WERI-Rb-1 (cell line): ENCODE measurements around the gene SLAMF9.

Experiments
- DNase-seq: peaks from one replicate; pipeline ENCODE4 v3.0.0-alpha.2; 2020
- H3K27ac ChIP-seq: fragments of 250-450 bp; sonication (Bioruptor Pico); 2 replicates; pipeline ENCODE4 v1.5.1; 2020; ENCODE audit warnings: mild to moderate bottlenecking, moderate library complexity
- H3K27me3 ChIP-seq: fragments of 250-450 bp; sonication (Bioruptor Pico); 2 replicates; pipeline ENCODE4 v1.5.1; 2021; ENCODE audit warnings: mild to moderate bottlenecking, low read depth, moderate library complexity; ENCODE audit not compliant: insufficient read depth, severe bottlenecking
- H3K36me3 ChIP-seq: fragments of 250-450 bp; sonication (Bioruptor Pico); 2 replicates; pipeline ENCODE4 v1.5.1; 2020; ENCODE audit warnings: mild to moderate bottlenecking, moderate library complexity
- H3K4me3 ChIP-seq: 2 replicates; pipeline ENCODE4 v1.5.1; 2011; ENCODE audit warnings: low read depth, mild to moderate bottlenecking, control low read depth, low read length
- H3K9me3 ChIP-seq: fragments of 250-450 bp; sonication (Bioruptor Pico); 2 replicates; pipeline ENCODE4 v1.5.1; 2021; ENCODE audit warnings: mild to moderate bottlenecking, moderate library complexity; ENCODE audit not compliant: severe bottlenecking
- CTCF ChIP-seq: IDR thresholded peaks from 2 replicates; pipeline ENCODE4 v1.5.1; 2011; ENCODE audit warnings: low read depth, mild to moderate bottlenecking, control low read depth, inconsistent platforms, low read length

Gene SLAMF9

DNA sequence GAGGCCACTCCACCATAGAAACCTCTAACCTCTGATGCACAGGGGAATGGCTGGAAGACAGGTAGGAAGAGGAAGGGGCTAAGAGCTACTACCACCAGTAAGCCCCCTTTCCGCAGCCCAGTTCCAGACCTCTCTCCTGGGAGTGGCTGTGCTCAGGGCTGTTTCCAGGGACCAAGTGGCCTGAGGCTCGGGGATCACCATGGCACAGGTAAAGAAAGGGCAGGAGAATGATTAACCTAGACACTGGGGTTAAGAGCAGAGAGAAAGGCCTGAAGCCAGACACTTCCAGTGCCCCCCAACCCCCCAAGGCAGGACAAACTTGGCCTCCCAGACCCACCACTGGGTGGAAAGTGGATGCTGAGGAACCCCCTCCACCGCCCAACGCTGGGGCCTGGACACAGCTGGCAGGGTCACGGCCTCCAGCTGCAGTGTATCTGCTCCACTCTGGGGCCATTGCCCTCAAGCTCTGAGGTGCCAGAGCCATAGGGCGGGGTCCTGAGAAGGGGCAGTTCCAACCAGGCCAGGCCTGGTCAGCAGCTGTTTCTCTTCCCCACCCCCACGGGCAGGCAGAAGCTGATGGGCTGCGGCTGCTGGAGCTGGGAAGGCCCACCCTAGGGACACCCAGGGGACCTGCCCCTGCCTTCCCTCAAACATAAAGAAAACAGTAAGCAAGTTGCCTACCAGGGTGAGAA lies 31.4 kb downstream of the SLAMF9 start:
- H3K27ac ChIP-seq = no peak overlapping the region
- no peak for DNase-seq
- TF ChIP-seq CTCF = no peak

GRCh38 chr1:159921700-159922504 lies 32.1 kb downstream of the SLAMF9 start:
- TF ChIP-seq CTCF = no peak
- DNase-seq = no peak
- Histone ChIP-seq H3K27ac (no peak overlapping the region), H3K27me3 (no peaks in the 10 kb centered on the region), H3K9me3 (no peaks in the 10 kb centered on the region), H3K4me3 (no peak overlapping the region), H3K36me3 (peaks cover 56% of the 10 kb centered on the region)

More for the DNA sequence above, 31.4 kb downstream of the SLAMF9 start:
- Histone ChIP-seq H3K9me3 (no peaks in the 10 kb centered on the region), H3K27me3 (no peaks in the 10 kb centered on the region), H3K4me3 (no peak overlapping the region), H3K36me3 (peaks cover 59% of the 10 kb centered on the region)

DNA sequence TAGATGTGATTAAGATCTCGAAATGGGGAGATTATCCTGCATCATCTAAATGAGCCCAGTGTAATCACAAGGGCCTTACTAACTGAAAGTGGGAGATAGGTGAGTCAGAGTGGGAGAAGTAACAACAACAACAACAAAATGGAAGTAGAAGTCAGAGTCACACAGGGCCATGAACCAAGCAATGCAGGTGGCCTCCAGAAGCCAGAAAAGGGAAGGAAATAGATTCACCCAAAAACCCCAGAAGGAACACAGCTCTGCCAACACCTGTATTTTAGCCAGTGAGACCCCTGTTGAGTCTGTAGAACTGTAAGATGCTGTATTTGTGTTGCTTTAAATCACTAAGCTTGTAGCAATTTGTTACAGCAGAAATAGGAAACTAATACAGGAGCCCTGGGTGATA lies 32.8 kb downstream of the SLAMF9 start:
- H3K27ac ChIP-seq = no peak overlapping the region
- DNase-seq = no peak
- H3K4me3 ChIP-seq = no peak overlapping the region
- peaks cover 49% of the 10 kb centered on the region for H3K36me3 ChIP-seq
- no peaks in the 10 kb centered on the region for H3K27me3 ChIP-seq
- no peak for TF ChIP-seq CTCF
- no peaks in the 10 kb centered on the region for H3K9me3 ChIP-seq

GRCh38 chr1:159920651-159921050 lies 33.4 kb downstream of the SLAMF9 start:
- Histone ChIP-seq H3K27me3 (no peaks in the 10 kb centered on the region), H3K27ac (no peak overlapping the region), H3K36me3 (peaks cover 48% of the 10 kb centered on the region), H3K4me3 (no peak overlapping the region), H3K9me3 (no peaks in the 10 kb centered on the region)
- DNase-seq = no peak
- no peak for TF ChIP-seq CTCF

DNA sequence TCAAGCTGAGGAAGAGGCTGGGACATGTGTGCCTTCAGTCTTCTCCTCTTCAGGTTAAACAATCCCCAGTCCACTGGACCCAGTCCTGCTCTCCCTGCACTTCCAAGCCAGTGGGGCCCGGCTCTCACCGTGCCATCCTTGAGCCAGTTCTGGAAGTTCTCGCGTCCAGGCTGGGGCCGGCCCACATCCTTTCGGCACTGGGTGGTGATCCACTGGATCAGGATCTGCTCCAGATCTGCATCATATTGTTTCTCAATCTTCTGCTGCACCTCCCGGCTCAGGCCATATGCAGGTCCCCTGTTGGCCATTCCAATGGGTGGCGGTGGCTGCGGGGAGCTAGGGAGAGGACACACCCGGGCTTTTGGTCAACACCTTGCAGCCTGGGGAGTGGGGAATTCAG lies 33.8 kb downstream of the SLAMF9 start:
- DNase-seq = no peak
- Histone ChIP-seq H3K9me3 (no peaks in the 10 kb centered on the region), H3K27ac (no peak overlapping the region), H3K4me3 (no peak overlapping the region), H3K27me3 (no peaks in the 10 kb centered on the region), H3K36me3 (peaks cover 48% of the 10 kb centered on the region)
- no peak for TF ChIP-seq CTCF
